ENCODE results near the gene SOX4. TPM values are rescaled to one million over a fixed set of nuclear protein-coding genes. Genes with fewer than 3 reads are reported as not detected.

SOX4 gene
- total and polyA plus RNA-seq, 7 donors: 0.49 to 6.9 (median 1.9) TPM

DNA sequence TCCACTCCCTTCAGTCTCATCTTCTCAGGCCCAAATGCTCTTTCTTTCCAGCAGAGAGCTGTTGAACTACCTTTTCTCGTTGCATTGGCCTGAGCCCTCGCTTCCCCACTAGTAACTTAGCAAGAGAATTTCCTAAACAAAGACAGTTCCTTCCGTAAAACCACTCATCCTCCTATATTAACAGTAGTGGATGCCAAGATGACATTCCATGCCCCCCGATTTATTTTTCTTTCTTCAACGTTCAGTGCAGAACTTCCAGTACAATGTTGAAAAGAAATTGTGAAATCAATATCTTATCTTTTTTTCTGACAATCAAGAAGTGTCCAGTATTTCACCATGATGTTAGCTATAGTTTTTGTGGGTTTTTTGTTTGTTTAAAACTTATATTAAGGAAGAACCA lies 45.8 kb downstream of the SOX4 start:
- Histone ChIP-seq H3K36me3 (ENCODE audit: insufficient read depth in 1 of 2, low read depth in 1 of 2) (no peaks in the 10 kb centered on the region), H3K4me1 (no peaks in the 10 kb centered on the region), H3K27ac (no peak overlapping the region), H3K4me3 (no peak overlapping the region), H3K9me3 (no peaks in the 10 kb centered on the region), H3K27me3 (ENCODE audit: insufficient read depth in 3 of 3, low read length in 2 of 3) (no peaks in the 10 kb centered on the region)
- intact Hi-C loops (cut with DNase I): no loop called here
- TF ChIP-seq, protein P1, sequence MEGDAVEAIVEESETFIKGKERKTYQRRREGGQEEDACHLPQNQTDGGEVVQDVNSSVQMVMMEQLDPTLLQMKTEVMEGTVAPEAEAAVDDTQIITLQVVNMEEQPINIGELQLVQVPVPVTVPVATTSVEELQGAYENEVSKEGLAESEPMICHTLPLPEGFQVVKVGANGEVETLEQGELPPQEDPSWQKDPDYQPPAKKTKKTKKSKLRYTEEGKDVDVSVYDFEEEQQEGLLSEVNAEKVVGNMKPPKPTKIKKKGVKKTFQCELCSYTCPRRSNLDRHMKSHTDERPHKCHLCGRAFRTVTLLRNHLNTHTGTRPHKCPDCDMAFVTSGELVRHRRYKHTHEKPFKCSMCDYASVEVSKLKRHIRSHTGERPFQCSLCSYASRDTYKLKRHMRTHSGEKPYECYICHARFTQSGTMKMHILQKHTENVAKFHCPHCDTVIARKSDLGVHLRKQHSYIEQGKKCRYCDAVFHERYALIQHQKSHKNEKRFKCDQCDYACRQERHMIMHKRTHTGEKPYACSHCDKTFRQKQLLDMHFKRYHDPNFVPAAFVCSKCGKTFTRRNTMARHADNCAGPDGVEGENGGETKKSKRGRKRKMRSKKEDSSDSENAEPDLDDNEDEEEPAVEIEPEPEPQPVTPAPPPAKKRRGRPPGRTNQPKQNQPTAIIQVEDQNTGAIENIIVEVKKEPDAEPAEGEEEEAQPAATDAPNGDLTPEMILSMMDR (IDR thresholded peaks at IDR 0.05): no peak
- ATAC-seq (no peak), DNase-seq (no peak)
- 67 to 74% (median 74%) methylated on average over 5 of the region's 5 CpGs for WGBS, 3 donors
